GM20000 (cell line): ENCODE results near the gene ADAM8.

Experiments used
- DNase-seq: peaks from one replicate; pipeline ENCODE4 v3.0.0; 2012; ENCODE audit warnings: low spot score
- CTCF ChIP-seq: IDR thresholded peaks from 2 replicates; pipeline ENCODE4 v1.5.1; 2012; ENCODE audit warnings: mild to moderate bottlenecking, control low read depth; ENCODE audit errors: extremely low read depth, missing control alignments

ADAM8 gene

GRCh38 chr10:133312016-133312768 lies 35.5 kb upstream of the ADAM8 start:
- DNase-seq: no peak
- no peak for TF ChIP-seq CTCF

- no peak for DNase-seq
- TF ChIP-seq CTCF: no peak
Observed at GRCh38 chr10:133311570-133311969, 34.9 kb upstream of the ADAM8 start.

- TF ChIP-seq CTCF: no peak
- no peak for DNase-seq
Observed at GRCh38 chr10:133310789-133311188, 34.1 kb upstream of the ADAM8 start.

- no peak for TF ChIP-seq CTCF
- DNase-seq: no peak
Observed at GRCh38 chr10:133310399-133310755, 33.7 kb upstream of the ADAM8 start.

DNA sequence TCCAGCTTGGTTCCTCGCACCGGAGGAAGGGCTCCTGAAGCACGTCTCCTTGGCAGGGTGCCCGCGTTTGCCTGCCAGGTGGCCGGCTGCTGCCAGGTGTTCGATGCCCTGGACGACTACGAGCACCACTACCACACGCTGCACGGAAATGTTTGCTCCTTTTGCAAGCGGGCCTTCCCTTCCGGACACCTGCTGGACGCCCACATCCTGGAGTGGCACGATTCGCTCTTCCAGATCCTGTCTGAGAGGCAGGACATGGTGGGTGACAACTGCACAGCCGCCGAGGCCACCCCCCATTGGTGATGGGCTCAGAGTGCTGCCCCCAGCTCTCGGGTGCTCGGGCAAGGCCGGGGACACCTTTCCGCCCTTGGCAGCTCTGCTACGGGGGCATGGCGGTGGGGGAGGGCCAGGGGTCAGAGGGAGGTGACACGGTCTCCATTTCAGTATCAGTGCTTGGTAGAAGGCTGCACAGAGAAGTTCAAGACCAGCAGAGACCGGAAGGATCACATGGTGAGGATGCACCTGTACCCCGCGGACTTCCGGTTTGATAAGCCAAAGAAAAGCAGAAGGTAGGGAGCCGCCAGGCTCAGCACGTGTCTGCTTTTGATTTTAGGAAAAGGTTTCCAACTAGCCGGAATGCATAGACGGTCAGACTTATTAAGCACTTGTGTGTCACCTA lies 33.2 kb upstream of the ADAM8 start:
- DNase-seq: no peak
- no peak for TF ChIP-seq CTCF

GRCh38 chr10:133309100-133309719 lies 32.5 kb upstream of the ADAM8 start:
- peak; percentile 98 for DNase-seq
- no peak for TF ChIP-seq CTCF

GRCh38 chr10:133308421-133309099 lies 31.9 kb upstream of the ADAM8 start, which contains the start of the genes TUBGCP2 and ZNF511:
Gene TUBGCP2 (minus strand): TSS chr10:133308872. CDS start chr10:133302941, 5,931 bp downstream.
Gene ZNF511 (plus strand): TSS chr10:133308914. CDS start chr10:133308944, 30 bp downstream.
- no peak for TF ChIP-seq CTCF
- peak; percentile 95 for DNase-seq
